Loucy (cell line): ENCODE measurements around the gene APCDD1.

Experiments used
- EZH2phosphoT487 ChIP-seq: fragments of 200-600 bp; IDR thresholded peaks from 2 replicates; pipeline ENCODE4 v1.6.1; 2018; ENCODE audit warnings: antibody characterized with exemption, mild to moderate bottlenecking, moderate library complexity, borderline replicate concordance
- TF ChIP-seq, protein P1 (sequence below): fragments of 200-600 bp; sonication (generic); conservative IDR thresholded peaks from 2 replicates; pipeline ENCODE4 v1.5.1; 2014; ENCODE audit warnings: mild to moderate bottlenecking, antibody characterized with exemption, low read length

GRCh38 chr18:10424585-10425307 lies 29.7 kb upstream of the APCDD1 start:
- TF ChIP-seq, protein P1, sequence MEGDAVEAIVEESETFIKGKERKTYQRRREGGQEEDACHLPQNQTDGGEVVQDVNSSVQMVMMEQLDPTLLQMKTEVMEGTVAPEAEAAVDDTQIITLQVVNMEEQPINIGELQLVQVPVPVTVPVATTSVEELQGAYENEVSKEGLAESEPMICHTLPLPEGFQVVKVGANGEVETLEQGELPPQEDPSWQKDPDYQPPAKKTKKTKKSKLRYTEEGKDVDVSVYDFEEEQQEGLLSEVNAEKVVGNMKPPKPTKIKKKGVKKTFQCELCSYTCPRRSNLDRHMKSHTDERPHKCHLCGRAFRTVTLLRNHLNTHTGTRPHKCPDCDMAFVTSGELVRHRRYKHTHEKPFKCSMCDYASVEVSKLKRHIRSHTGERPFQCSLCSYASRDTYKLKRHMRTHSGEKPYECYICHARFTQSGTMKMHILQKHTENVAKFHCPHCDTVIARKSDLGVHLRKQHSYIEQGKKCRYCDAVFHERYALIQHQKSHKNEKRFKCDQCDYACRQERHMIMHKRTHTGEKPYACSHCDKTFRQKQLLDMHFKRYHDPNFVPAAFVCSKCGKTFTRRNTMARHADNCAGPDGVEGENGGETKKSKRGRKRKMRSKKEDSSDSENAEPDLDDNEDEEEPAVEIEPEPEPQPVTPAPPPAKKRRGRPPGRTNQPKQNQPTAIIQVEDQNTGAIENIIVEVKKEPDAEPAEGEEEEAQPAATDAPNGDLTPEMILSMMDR = no peak
- no peak for TF ChIP-seq EZH2phosphoT487
